ENCODE data around the gene CERS3. TPM values are rescaled to one million over a fixed set of nuclear protein-coding genes. Genes with fewer than 3 reads are reported as not detected.

CERS3 gene
- polyA plus RNA-seq, 1 donor (not counting 4 experiments of a cell fraction or from before 2014, with no cell fraction given): 23.5 TPM

GRCh38 chr15:100484443-100484842, 44.3 kb downstream of the CERS3 start:
- TF ChIP-seq CTCF (optimal IDR thresholded peaks at IDR 0.05 in 1 of 3, IDR thresholded peaks at IDR 0.05 in 1 of 3, conservative IDR thresholded peaks at IDR 0.05 in 1 of 3; ENCODE audit: extremely low read depth in 1 of 3, insufficient read depth in 2 of 3, low read length in 3 of 3) (no peak), EZH2 (IDR thresholded peaks at IDR 0.05; ENCODE audit: low read length) (no peak)
- H3K4me3 ChIP-seq (ENCODE audit: control insufficient read depth in 2 of 3, extremely low read depth in 1 of 3, insufficient read depth in 2 of 3, low read depth in 1 of 3, low read length in 3 of 3): no peak overlapping the region
- no peaks in the 10 kb centered on the region for H3K79me2 ChIP-seq (ENCODE audit: control insufficient read depth, insufficient read depth, low read length)
- no peak for DNase-seq (ENCODE audit: low read depth, low spot score)
- dilution Hi-C loops (cut with MboI; ENCODE audit: extremely low pct_ligation_motif_present, low sequenced_read_pairs): no loop called here
- H3K9me1 ChIP-seq (ENCODE audit: control insufficient read depth, extremely low read depth, insufficient read depth, low read length): no peaks in the 10 kb centered on the region
- no peaks in the 10 kb centered on the region for H3K4me1 ChIP-seq (ENCODE audit: control insufficient read depth, extremely low read depth, insufficient read depth, low read length)
- H3K9ac ChIP-seq (ENCODE audit: control insufficient read depth, extremely low read depth, insufficient read depth, low read length): no peak overlapping the region
- H3K9me3 ChIP-seq (ENCODE audit: control insufficient read depth, low read depth, low read length): no peaks in the 10 kb centered on the region
- H4K20me1 ChIP-seq (ENCODE audit: control insufficient read depth, extremely low read depth, insufficient read depth, low read length): no peaks in the 10 kb centered on the region
- FAIRE-seq: no peak
- H3K27me3 ChIP-seq (ENCODE audit: control insufficient read depth, extremely low read depth, insufficient read depth, low read length): no peaks in the 10 kb centered on the region
- no peak overlapping the region for H2AFZ ChIP-seq (ENCODE audit: control insufficient read depth, low read length)
- H3K36me3 ChIP-seq (ENCODE audit: control insufficient read depth in 2 of 2, extremely low read depth in 1 of 2, insufficient read depth in 2 of 2, low read length in 2 of 2): peaks cover 5 to 9% of the 10 kb centered on the region in 2 experiments
- H3K27ac ChIP-seq (ENCODE audit: control insufficient read depth, insufficient read depth, low read length): no peak overlapping the region
- H3K4me2 ChIP-seq (ENCODE audit: control insufficient read depth, extremely low read depth, insufficient read depth, low read depth, low read length): no peak overlapping the region

- Histone ChIP-seq H3K79me2 (ENCODE audit: control insufficient read depth, insufficient read depth, low read length) (no peaks in the 10 kb centered on the region), H3K4me1 (ENCODE audit: control insufficient read depth, extremely low read depth, insufficient read depth, low read length) (no peaks in the 10 kb centered on the region), H4K20me1 (ENCODE audit: control insufficient read depth, extremely low read depth, insufficient read depth, low read length) (no peaks in the 10 kb centered on the region), H3K27me3 (ENCODE audit: control insufficient read depth, extremely low read depth, insufficient read depth, low read length) (no peaks in the 10 kb centered on the region), H3K27ac (ENCODE audit: control insufficient read depth, insufficient read depth, low read length) (no peak overlapping the region), H3K9me1 (ENCODE audit: control insufficient read depth, extremely low read depth, insufficient read depth, low read length) (no peaks in the 10 kb centered on the region), H3K9me3 (ENCODE audit: control insufficient read depth, low read depth, low read length) (peaks cover 2% of the 10 kb centered on the region), H3K9ac (ENCODE audit: control insufficient read depth, extremely low read depth, insufficient read depth, low read length) (no peak overlapping the region), H3K4me2 (ENCODE audit: control insufficient read depth, extremely low read depth, insufficient read depth, low read depth, low read length) (no peak overlapping the region), H2AFZ (ENCODE audit: control insufficient read depth, low read length) (no peak overlapping the region), H3K4me3 (ENCODE audit: control insufficient read depth in 2 of 3, extremely low read depth in 1 of 3, insufficient read depth in 2 of 3, low read depth in 1 of 3, low read length in 3 of 3) (no peak overlapping the region), H3K36me3 (ENCODE audit: control insufficient read depth in 2 of 2, extremely low read depth in 1 of 2, insufficient read depth in 2 of 2, low read length in 2 of 2) (peaks cover 8 to 9% of the 10 kb centered on the region in 2 experiments)
- FAIRE-seq: no peak
- TF ChIP-seq CTCF (optimal IDR thresholded peaks at IDR 0.05 in 1 of 3, IDR thresholded peaks at IDR 0.05 in 1 of 3, conservative IDR thresholded peaks at IDR 0.05 in 1 of 3; ENCODE audit: extremely low read depth in 1 of 3, insufficient read depth in 2 of 3, low read length in 3 of 3) (no peak), EZH2 (IDR thresholded peaks at IDR 0.05; ENCODE audit: low read length) (no peak)
- DNase-seq (ENCODE audit: low read depth, low spot score): no peak
- dilution Hi-C loops (cut with MboI; ENCODE audit: extremely low pct_ligation_motif_present, low sequenced_read_pairs): no loop called here
These were observed 45.4 kb downstream of the CERS3 start for GRCh38 chr15:100483370-100483769.
